Head of caudate nucleus (tissue), 42 donors: ENCODE measurements around the gene EPN3.
A peak's percentile ranks its signal among the peaks of the same experiment; 100 is the strongest.

Source experiments
- DNase-seq, 42 donors: peaks; one replicate each; pipeline versions ENCODE4 v3.0.0 to v3.0.0-alpha.2; 2020 to 2021; ENCODE audit warnings: mixed read lengths in 7 of 42
- intact Hi-C: fragments of 100-400 bp; cut with DNase I; formaldehyde crosslinking; loops from one replicate; pipeline ENCODE4 v1.15.0; 2022

Gene EPN3

GRCh38 chr17:50532452-50533024 is at the start of gene EPN3:
EPN3 (plus strand) TSS chr17:50532735; CDS start chr17:50536557, 3,822 bp downstream.
- DNase-seq: no peak
- intact Hi-C loops: no loop called here

- intact Hi-C loops: loop anchor here (5.0 kb wide), 1 partner anchor 59 kb away; no protein-coding TSS in a partner anchor
- no peak for DNase-seq
These were observed 49.3 kb upstream of the EPN3 start for GRCh38 chr17:50483266-50483665.

DNA sequence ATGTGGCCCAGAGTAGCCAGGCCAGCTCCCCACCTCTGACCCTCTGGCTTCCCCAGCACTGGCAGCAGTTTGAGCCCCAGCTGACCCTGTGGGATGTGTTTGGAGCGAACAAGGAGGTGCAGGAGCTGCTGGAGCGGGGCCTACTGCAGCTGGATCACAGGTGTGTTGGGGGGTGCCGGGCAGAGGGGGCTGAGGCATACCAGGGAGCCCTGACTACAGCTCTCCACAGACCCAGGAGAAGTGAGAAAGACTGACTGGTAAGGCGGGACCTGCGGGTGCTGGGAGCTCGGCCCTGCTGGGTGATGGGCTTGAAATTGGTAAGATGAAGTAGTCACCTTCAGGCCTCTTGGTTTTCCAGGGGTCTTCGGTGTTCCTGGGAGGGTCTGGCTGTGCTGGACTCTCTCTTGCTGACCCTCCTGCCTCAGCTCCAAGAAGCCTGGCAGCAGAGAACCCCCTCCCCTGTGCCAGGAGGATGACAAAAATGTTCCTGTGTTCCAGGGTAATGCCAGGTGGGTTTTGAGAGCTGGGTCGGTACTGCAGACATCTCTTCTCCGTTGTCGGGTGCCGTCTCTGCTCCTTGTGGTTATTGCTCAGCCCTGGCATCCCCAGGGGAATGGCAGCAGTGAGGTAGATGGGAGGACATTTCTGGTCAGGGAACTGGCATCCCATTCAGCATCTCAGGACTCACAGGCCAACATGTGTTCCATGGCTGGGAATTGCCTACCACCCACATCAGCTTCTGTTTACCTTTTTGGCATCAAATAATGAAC is 48.0 kb upstream of the EPN3 start:
- intact Hi-C loops: loop anchor here (5.0 kb wide), 1 partner anchor 58 kb away; no protein-coding TSS in a partner anchor
- DNase-seq: no peak

GRCh38 chr17:50487213-50488096 is 45.1 kb upstream of the EPN3 start:
- no peak for DNase-seq

DNA sequence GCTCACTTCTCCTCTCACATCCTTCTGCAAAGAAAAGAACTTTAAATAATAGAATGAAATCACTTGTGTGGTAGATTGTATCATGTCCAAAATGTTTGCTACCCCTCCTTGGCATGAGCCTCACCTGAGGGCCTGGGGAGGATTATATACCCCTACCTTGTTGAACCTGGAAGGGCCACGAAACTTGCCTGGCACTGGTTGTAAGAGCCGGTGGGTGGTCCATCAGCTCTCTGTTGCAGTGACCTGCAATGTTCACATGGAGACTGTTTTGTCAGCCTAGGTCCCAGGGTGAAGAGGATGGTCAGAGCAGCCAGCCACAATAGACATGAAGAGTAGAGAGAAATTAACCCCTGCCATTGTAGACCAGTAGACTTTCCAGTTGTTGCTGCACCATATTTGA is 43.7 kb upstream of the EPN3 start:
- no peak for DNase-seq
- intact Hi-C loops: no loop called here

More at GRCh38 chr17:50487213-50488096, 45.1 kb upstream of the EPN3 start:
- intact Hi-C loops: no loop called here

GRCh38 chr17:50491505-50491904 is 41.0 kb upstream of the EPN3 start:
- DNase-seq: no peak
- intact Hi-C loops: no loop called here

DNA sequence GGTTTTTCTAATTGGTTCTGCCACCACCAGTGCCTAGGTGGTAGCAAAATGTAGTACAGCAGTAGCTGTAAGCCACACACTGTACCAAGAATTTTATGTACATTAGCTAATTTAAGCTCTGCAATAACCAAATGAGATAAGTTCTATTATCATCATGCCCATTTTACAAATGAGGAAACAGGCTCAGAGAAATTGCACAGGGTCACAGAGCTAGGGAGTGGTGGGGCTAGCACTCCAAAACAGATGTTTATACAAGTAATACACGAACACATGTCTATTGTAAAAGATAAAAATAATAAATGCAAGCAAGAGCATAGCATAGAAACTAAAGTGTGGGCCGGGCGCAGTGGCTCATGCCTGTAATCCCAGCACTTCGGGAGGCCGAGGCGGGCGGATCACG is 40.3 kb upstream of the EPN3 start:
- intact Hi-C loops: no loop called here
- no peak for DNase-seq

GRCh38 chr17:50493744-50494143 is 38.8 kb upstream of the EPN3 start:
- intact Hi-C loops: no loop called here
- no peak for DNase-seq

DNA sequence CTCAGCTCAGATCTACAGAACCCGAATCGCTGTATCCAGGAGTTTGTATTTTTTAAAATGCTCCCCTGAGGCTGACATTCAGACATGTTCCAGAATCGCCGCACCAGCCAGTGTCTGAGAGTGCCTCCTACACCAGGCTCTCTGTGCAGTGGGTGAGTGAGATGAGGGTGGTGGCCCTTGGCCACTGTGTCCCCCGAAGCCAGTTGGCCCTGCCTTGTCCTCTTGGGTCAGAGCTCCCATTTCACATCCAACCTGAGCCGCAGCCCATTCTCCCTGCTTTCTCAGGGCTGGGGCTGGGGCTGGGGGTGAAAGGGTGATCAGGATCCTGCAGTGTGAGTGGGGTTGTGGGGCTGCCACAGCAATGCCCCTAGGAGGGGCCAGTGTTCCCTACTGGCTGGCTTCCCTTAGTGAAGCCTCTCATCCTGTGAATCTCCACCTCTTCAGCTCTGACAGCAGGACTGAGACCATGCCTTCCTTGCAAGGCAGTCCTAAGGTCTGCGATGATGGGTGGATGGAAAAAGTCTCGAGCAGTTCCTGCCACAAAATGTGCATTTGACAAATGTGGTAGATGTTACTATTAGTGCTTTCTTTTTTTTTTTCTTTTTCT is 37.2 kb upstream of the EPN3 start:
- intact Hi-C loops: no loop called here
- no peak for DNase-seq

GRCh38 chr17:50495918-50496317 is 36.6 kb upstream of the EPN3 start:
- intact Hi-C loops: no loop called here
- no peak for DNase-seq

GRCh38 chr17:50498021-50498874 is 34.3 kb upstream of the EPN3 start:
- DNase-seq: no peak
- intact Hi-C loops: no loop called here

GRCh38 chr17:50499270-50499669 is 33.3 kb upstream of the EPN3 start:
- intact Hi-C loops: no loop called here
- DNase-seq: no peak

DNA sequence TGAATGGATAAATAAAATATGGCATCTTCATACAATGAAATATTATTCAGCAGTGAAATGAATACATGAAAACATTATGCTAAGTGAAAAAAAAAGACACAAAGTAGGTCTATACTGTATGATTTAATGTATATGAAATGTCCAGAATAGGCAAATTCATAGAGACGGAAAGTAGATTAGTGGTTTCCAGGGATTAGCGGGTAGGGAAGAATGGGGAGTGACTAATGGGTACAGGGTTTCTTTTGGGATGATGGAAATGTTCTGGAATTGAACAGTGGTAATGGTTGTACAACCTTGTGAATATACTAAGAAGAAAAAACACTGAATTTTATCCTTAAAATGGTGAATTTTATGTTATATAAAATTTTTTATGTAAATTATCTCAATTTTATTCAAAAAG is 32.8 kb upstream of the EPN3 start:
- DNase-seq: no peak
- intact Hi-C loops: no loop called here

DNA sequence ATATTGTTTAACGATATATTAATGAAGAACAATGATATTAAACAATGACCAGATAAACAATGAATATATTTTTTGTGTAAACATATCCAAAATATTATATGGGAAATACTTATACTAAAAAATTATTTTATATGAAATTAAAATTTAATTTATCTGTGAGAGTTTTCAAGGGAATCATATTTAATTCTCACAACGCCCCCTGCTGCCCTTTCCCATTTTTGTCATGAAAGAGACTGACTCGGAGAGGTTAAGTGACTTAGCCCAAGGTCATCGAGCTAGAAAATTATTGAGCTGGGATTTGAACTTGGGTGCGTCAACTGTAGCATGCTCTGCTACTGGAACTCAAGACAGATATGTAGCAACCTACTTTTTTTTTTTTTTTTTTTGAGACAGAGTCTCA is 31.5 kb upstream of the EPN3 start:
- peak in 8 of 42 donors; percentile 9 to 66 (median 26) for DNase-seq

DNA sequence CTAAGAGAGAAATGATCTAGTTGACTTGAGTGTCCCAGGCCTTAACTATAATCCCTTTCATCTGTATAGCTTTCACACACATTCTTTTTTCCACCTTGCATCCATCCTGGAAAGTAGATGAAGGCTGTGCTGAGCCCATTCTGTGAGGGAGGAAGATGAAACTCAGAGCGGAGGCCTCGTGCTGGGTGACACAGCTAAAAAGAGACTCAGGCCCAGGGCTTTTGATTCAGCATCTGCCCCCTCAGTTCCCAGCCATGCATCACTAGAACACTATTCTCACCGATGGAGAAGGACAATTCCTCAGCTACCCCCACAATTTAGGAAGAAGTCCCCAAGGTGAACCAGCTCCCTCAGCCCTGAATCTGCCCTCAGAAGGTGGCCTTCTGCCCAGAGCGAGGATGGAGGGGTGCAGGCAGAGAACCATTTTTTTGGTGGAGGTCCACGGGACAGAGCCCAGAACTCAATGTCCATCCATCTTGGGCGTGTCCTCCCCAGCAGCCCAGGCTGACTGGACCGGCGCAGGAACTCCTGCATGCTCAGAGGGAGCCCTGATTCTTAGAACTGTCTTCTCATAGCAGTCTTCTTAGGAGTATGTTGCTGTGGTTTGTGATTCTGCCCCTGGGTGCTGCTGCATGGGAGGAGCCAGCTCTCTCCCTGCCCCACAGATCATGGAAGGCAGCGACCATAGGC is 30.1 kb upstream of the EPN3 start:
- intact Hi-C loops: no loop called here
- no peak for DNase-seq

More for the DNA sequence above, 31.5 kb upstream of the EPN3 start:
- intact Hi-C loops: no loop called here

DNA sequence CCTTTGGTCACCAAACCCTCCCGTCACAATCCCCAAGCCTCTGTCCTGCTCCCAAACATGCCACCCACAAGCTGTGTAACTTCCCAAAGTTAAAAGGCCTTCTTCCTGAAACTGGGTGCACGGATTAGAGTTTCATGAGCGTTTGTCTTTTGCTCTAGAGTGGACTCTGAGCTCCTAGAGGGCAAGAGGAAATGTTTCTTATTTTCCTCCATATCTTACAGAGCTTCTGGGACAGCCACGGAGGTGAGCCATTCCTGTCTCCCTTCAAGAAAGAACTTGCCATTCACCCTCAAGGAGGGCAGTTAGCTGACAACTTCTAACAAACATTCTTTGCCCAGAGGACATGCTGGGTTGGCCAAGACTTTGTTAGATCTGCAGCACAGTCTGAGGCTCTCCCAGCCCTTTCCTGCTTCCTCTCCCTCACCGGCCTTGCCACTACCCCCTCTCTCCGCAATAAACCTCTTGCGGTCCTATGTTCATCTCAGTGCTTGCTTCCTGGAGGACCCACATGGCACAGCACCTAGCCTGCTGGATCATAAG is 26.9 kb upstream of the EPN3 start:
- intact Hi-C loops: no loop called here

DNA sequence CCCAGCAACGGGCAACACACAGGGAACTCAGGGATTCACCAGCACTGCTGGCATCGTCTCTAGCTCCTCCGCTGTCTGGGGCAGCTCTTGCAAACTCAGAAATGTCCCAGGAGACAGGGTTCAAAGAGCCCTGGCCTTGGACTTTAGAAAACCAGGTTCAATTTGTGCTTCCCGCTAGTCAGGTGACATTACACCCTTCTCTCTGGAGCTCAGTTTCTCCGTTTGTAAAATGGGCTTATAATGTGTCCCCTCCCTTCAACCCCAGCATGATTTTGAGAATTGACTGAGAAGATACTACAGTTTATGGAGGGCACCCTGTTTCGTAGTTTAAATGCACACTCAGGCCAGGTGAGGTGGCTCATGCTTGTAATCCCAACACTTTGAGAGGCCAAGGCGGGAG is 26.2 kb upstream of the EPN3 start:
- intact Hi-C loops: no loop called here
- DNase-seq: no peak

More for the DNA sequence above, 26.9 kb upstream of the EPN3 start:
- no peak for DNase-seq
